HEK293 (cell line): Measurements from ENCODE around the gene NCEH1.

Experiments used
- PRDM4 ChIP-seq: fragments of 450-650 bp; formaldehyde crosslinking; IDR thresholded peaks from 2 replicates; pipeline ENCODE4 v1.5.1; 2017; ENCODE audit warnings: missing biosample characterization, missing genetic modification characterization
- ZBTB11 ChIP-seq: fragments of 450-650 bp; formaldehyde crosslinking; conservative IDR thresholded peaks from 2 replicates; pipeline ENCODE4 v1.5.1; 2016; ENCODE audit warnings: low read depth, missing biosample characterization, missing genetic modification characterization
- ZNF133 ChIP-seq: fragments of 450-650 bp; formaldehyde crosslinking; IDR thresholded peaks from 2 replicates; pipeline ENCODE4 v1.5.1; 2016; ENCODE audit warnings: missing biosample characterization, missing genetic modification characterization
- ZNF555 ChIP-seq: fragments of 450-650 bp; formaldehyde crosslinking; conservative IDR thresholded peaks from 2 replicates; pipeline ENCODE4 v1.5.1; 2017; ENCODE audit warnings: missing biosample characterization, mild to moderate bottlenecking, missing genetic modification characterization, inconsistent platforms
- ZNF626 ChIP-seq: fragments of 450-650 bp; sonication (Bioruptor Pico); formaldehyde crosslinking; IDR thresholded peaks from 2 replicates; pipeline ENCODE4 v1.5.1; 2018; ENCODE audit warnings: missing biosample characterization, missing genetic modification characterization, inconsistent platforms
- TF ChIP-seq, protein P1 (sequence below): fragments of 450-650 bp; formaldehyde crosslinking; IDR thresholded peaks from 2 replicates; pipeline ENCODE4 v1.5.1; 2016; ENCODE audit warnings: missing biosample characterization, missing genetic modification characterization
- TF ChIP-seq, protein P2 (sequence below): fragments of 450-650 bp; formaldehyde crosslinking; IDR thresholded peaks from 2 replicates; pipeline ENCODE4 v1.5.1; 2017; ENCODE audit warnings: missing biosample characterization, missing genetic modification characterization
- TF ChIP-seq, protein P3 (sequence below): fragments of 450-650 bp; formaldehyde crosslinking; IDR thresholded peaks from 2 replicates; pipeline ENCODE4 v1.5.1; 2016; ENCODE audit warnings: missing biosample characterization, missing genetic modification characterization, low read depth

DNA sequence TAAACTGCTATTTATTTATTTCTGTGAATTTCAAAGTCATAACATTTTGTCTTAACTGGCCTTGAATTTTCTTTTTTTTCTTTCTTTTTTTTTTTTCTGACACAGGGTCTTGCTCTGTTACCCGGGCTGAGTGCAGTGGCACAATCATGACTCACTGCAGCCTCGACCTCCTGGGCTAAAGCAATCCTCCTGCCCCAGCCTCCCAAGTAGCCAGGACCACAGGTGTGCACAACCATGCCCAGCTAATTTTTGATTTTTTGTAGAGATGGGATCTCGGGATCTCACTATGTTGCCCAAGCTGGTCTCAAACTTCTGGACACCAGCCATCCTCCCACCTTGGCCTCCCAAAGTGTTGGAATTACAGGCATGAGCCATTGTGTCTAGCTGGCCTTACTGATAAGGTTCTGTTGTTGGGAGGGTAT is 110.2 kb downstream of the NCEH1 start:
- no peak for TF ChIP-seq ZNF555 (tag by site-specific recombination)
- TF ChIP-seq, protein P1, sequence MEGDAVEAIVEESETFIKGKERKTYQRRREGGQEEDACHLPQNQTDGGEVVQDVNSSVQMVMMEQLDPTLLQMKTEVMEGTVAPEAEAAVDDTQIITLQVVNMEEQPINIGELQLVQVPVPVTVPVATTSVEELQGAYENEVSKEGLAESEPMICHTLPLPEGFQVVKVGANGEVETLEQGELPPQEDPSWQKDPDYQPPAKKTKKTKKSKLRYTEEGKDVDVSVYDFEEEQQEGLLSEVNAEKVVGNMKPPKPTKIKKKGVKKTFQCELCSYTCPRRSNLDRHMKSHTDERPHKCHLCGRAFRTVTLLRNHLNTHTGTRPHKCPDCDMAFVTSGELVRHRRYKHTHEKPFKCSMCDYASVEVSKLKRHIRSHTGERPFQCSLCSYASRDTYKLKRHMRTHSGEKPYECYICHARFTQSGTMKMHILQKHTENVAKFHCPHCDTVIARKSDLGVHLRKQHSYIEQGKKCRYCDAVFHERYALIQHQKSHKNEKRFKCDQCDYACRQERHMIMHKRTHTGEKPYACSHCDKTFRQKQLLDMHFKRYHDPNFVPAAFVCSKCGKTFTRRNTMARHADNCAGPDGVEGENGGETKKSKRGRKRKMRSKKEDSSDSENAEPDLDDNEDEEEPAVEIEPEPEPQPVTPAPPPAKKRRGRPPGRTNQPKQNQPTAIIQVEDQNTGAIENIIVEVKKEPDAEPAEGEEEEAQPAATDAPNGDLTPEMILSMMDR, result no peak
- TF ChIP-seq ZBTB11 (tag by site-specific recombination), result no peak
- TF ChIP-seq, protein P2, sequence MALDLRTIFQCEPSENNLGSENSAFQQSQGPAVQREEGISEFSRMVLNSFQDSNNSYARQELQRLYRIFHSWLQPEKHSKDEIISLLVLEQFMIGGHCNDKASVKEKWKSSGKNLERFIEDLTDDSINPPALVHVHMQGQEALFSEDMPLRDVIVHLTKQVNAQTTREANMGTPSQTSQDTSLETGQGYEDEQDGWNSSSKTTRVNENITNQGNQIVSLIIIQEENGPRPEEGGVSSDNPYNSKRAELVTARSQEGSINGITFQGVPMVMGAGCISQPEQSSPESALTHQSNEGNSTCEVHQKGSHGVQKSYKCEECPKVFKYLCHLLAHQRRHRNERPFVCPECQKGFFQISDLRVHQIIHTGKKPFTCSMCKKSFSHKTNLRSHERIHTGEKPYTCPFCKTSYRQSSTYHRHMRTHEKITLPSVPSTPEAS, result no peak
- TF ChIP-seq, protein P3, sequence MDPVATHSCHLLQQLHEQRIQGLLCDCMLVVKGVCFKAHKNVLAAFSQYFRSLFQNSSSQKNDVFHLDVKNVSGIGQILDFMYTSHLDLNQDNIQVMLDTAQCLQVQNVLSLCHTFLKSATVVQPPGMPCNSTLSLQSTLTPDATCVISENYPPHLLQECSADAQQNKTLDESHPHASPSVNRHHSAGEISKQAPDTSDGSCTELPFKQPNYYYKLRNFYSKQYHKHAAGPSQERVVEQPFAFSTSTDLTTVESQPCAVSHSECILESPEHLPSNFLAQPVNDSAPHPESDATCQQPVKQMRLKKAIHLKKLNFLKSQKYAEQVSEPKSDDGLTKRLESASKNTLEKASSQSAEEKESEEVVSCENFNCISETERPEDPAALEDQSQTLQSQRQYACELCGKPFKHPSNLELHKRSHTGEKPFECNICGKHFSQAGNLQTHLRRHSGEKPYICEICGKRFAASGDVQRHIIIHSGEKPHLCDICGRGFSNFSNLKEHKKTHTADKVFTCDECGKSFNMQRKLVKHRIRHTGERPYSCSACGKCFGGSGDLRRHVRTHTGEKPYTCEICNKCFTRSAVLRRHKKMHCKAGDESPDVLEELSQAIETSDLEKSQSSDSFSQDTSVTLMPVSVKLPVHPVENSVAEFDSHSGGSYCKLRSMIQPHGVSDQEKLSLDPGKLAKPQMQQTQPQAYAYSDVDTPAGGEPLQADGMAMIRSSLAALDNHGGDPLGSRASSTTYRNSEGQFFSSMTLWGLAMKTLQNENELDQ, result no peak
- TF ChIP-seq ZNF626, result no peak
- TF ChIP-seq ZNF133, result no peak
- TF ChIP-seq PRDM4 (tag by site-specific recombination), result no peak
